Activated B cell treated with CpG ODN at 0.5 μM for 24 hours (primary cell): Measurements from ENCODE around the gene POLR3A. TPM values are rescaled to one million over a fixed set of nuclear protein-coding genes. Genes with fewer than 3 reads are reported as not detected.

Source experiments
- ATAC-seq: fragments of 200-7000 bp; cut with Tn5 transposase; one replicate; pipeline ENCODE4 v1.10.0; 2021; ENCODE audit warnings: low read depth, mild to moderate bottlenecking, moderate library complexity
- CTCF ChIA-PET: fragments of 350-600 bp; sonication (Branson Sonifier 250); formaldehyde crosslinking; loops from one replicate; lab custom pipeline; 2021; ENCODE audit warnings: antibody characterized with exemption; lab: Charles Lee
- POLR2A ChIA-PET: fragments of 350-600 bp; sonication (Branson Sonifier 250); formaldehyde crosslinking; loops from one replicate; lab custom pipeline; 2021; ENCODE audit warnings: antibody characterized with exemption; lab: Charles Lee
- DNase-seq: peaks from one replicate; pipeline ENCODE4 v3.0.0; 2022
- H3K27ac Mint-ChIP-seq: one replicate; pipeline ENCODE4 v1.8.0; 2020; ENCODE audit warnings: mixed read lengths
- H3K27me3 Mint-ChIP-seq: one replicate; pipeline ENCODE4 v1.8.0; 2021; ENCODE audit warnings: mixed read lengths
- H3K36me3 Mint-ChIP-seq: one replicate; pipeline ENCODE4 v1.8.0; 2021; ENCODE audit warnings: low read depth, mixed read lengths
- H3K4me1 Mint-ChIP-seq: one replicate; pipeline ENCODE4 v1.8.0; 2021; ENCODE audit warnings: mixed read lengths
- H3K4me3 Mint-ChIP-seq: one replicate; pipeline ENCODE4 v1.8.0; 2020; ENCODE audit warnings: mild to moderate bottlenecking, mixed read lengths
- H3K9me3 Mint-ChIP-seq: one replicate; pipeline ENCODE4 v1.8.0; 2020; ENCODE audit warnings: mixed read lengths
- intact Hi-C: fragments of 100-400 bp; cut with micrococcal nuclease; formaldehyde crosslinking; loops from one replicate; pipeline ENCODE4 v1.15.1; 2024
- total RNA-seq: library from RNA; stranded (reverse); gene quantifications from 2 replicates; pipeline ENCODE4 v1.2.3, GENCODE V29; 2022
- TF ChIP-seq, protein P1 (sequence below): fragments of 200-600 bp; IDR thresholded peaks from one replicate; pipeline ENCODE4 v1.8.0; 2022; ENCODE audit warnings: antibody characterized with exemption, mild to moderate bottlenecking

POLR3A gene
- total RNA-seq, 1 donor from 2014 or later: 20.3 TPM

DNA sequence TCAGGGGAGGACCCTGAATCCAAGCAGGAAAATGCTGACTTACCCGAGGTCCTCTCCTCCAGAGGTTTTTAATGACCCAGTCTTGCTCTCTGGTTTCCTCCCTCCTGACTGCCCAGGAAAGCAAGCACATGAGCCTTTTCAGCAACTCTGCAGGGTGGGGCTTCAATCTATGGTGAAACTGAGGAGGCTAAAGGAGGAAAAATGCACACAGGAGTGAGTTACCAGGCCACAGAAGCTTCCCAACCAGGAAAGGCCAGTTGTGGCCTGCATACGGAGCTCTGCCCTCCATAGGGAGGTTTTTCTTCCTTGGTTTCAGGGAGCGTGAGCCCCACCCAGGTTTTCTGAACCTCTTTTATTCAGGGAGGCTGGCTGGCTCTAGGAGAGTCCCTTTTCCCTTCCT lies 88.7 kb downstream of the POLR3A start:
- DNase-seq: no peak
- ATAC-seq: no peak
- Mint-ChIP-seq H3K9me3 (no peaks in the 10 kb centered on the region), H3K36me3 (no peaks in the 10 kb centered on the region), H3K27ac (no peak overlapping the region), H3K27me3 (peaks cover 10% of the 10 kb centered on the region), H3K4me3 (no peak overlapping the region), H3K4me1 (no peaks in the 10 kb centered on the region)
- ChIA-PET POLR2A (no interaction called here), CTCF (no interaction called here)
- TF ChIP-seq, protein P1, sequence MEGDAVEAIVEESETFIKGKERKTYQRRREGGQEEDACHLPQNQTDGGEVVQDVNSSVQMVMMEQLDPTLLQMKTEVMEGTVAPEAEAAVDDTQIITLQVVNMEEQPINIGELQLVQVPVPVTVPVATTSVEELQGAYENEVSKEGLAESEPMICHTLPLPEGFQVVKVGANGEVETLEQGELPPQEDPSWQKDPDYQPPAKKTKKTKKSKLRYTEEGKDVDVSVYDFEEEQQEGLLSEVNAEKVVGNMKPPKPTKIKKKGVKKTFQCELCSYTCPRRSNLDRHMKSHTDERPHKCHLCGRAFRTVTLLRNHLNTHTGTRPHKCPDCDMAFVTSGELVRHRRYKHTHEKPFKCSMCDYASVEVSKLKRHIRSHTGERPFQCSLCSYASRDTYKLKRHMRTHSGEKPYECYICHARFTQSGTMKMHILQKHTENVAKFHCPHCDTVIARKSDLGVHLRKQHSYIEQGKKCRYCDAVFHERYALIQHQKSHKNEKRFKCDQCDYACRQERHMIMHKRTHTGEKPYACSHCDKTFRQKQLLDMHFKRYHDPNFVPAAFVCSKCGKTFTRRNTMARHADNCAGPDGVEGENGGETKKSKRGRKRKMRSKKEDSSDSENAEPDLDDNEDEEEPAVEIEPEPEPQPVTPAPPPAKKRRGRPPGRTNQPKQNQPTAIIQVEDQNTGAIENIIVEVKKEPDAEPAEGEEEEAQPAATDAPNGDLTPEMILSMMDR: no peak
- intact Hi-C loops: no loop called here

DNA sequence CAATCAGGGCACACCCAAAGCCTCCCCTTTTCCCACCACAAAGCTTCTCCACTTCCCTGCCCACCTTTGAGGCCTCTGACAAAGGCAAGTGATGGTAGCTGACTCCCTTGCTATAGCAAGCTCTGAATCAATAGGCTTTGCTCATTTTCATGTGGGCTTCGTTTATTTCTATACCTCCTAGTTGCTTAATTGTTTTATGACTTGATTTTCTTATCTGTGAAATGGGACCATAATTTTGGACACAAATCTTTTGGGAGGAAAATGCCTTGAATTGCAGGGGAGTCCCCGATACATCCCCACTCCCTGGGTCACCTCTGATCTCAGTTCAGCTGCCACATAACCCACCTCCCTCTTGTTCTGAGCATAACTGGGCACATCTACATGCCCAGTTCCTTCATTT lies 89.1 kb downstream of the POLR3A start:
- intact Hi-C loops: no loop called here
- no peaks in the 10 kb centered on the region for H3K4me1 Mint-ChIP-seq
- peaks cover 9% of the 10 kb centered on the region for H3K27me3 Mint-ChIP-seq
- ChIA-PET CTCF (no interaction called here), POLR2A (no interaction called here)
- no peak for ATAC-seq
- no peaks in the 10 kb centered on the region for H3K36me3 Mint-ChIP-seq
- no peak for DNase-seq
- no peaks in the 10 kb centered on the region for H3K9me3 Mint-ChIP-seq
- no peak overlapping the region for H3K27ac Mint-ChIP-seq
- H3K4me3 Mint-ChIP-seq: no peak overlapping the region
- TF ChIP-seq, protein P1: no peak

DNA sequence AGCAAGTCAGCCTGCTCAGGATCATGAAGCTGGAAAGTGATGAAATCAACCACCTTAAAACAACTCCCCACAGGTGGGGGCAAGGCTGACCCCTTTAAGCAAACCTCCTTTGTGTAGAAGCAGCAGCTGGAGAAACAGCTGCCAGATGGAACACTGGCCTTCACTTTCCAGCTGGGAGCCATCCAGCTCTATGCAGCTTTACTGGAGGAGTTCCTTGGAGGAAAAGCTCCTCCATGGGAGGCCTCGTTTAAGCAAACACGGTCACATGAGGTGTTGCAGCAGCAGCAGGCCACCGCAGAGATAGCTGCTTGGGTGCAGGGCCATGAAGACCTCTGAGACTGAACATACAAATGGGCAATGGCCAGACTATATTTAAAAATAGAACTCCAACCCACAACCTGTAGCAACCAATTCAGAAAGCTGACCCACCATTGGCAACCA lies 89.7 kb downstream of the POLR3A start:
- ChIA-PET CTCF (no interaction called here), POLR2A (no interaction called here)
- TF ChIP-seq, protein P1: no peak

DNA sequence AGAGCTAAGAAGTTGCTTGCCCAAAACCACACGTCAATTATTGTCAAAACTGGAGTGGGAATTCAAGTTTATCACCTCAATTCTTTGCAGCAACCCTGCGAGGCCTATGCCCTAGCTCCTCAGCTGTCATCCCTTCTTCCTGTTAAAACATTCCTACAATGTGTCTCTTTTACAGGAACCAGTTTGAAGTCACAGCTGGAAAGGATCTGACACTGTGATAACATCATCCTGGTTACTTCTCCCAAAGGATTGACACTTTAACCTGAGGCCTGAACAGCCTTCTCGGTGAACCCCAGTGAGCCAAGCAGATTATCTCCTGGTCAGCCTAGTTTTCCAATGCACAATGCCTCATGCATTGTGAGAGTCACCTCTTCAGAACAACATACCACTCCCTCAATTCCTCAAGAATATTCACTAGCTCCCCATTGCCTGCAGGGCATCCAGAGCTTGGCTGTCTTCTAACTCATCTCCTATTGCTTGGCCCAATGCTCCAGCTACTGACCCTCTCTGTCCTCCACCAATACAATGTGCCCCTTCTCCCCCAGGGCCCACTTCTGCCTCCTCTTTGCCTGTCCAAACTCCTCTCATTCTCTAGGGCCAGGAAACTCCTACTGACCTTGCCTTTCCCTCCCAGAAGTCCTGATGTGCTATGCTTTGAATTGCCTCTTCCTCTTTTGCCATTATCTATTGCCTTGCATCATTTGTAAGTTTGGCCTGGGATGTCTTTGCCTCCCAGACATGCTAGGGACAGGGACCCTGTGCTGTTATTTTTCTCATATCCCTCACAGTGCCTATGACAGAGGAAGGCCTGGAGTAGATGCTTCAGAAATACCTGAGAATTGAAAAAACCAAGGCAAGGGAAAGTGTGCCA lies 92.4 kb downstream of the POLR3A start:
- no peaks in the 10 kb centered on the region for H3K9me3 Mint-ChIP-seq
- CTCF ChIA-PET: no interaction called here
- peaks cover 4% of the 10 kb centered on the region for H3K27me3 Mint-ChIP-seq
- POLR2A ChIA-PET: no interaction called here
- DNase-seq (no peak), ATAC-seq (no peak)
- H3K4me3 Mint-ChIP-seq: no peak overlapping the region
- H3K27ac Mint-ChIP-seq: no peak overlapping the region
- intact Hi-C loops: no loop called here
- TF ChIP-seq, protein P1: no peak
- H3K36me3 Mint-ChIP-seq: no peaks in the 10 kb centered on the region
- no peaks in the 10 kb centered on the region for H3K4me1 Mint-ChIP-seq

More for the DNA sequence above, 89.7 kb downstream of the POLR3A start:
- H3K4me1 Mint-ChIP-seq: no peaks in the 10 kb centered on the region
- intact Hi-C loops: no loop called here
- H3K36me3 Mint-ChIP-seq: no peaks in the 10 kb centered on the region
- no peak overlapping the region for H3K4me3 Mint-ChIP-seq
- no peaks in the 10 kb centered on the region for H3K9me3 Mint-ChIP-seq
- peaks cover 9% of the 10 kb centered on the region for H3K27me3 Mint-ChIP-seq
- no peak overlapping the region for H3K27ac Mint-ChIP-seq
- no peak for DNase-seq
- no peak for ATAC-seq

DNA sequence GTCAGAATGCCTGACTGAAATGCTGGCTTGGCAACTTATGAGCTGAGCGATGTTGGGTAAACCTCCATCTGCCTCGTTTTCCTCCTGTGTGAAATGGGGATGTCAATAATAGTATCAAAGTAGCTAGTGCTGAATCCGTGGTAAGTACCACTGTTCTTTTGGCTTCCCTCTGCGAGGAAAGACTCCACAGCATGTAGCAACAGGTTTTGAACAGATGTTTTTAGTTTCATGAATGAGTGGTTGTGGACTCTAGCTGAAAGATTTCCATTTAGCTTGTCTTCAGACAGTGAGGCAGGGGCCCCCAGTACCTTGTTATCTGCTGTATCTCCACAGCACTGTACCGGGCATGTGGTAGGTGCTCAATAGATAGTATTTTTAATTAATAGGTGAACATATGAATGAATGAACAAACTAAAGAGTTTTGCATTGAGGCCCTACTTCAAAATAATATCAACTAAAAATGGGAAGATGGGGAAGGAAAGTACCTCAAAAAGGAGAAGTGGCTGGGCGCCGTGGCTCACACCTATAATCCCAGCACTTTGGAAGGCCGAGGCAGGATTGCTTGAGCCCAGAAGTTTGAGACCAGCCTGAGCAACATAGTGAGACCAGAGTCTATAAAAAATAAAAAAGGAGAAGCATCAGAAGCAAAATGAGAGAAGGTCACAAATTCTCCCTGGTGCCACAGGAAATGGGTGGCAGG lies 97.1 kb downstream of the POLR3A start:
- peaks cover 31% of the 10 kb centered on the region for H3K27me3 Mint-ChIP-seq
- H3K4me1 Mint-ChIP-seq: peaks cover 3% of the 10 kb centered on the region
- no peaks in the 10 kb centered on the region for H3K36me3 Mint-ChIP-seq
- POLR2A ChIA-PET: no interaction called here
- DNase-seq (no peak), ATAC-seq (no peak)
- intact Hi-C loops: no loop called here
- no peak overlapping the region for H3K27ac Mint-ChIP-seq
- TF ChIP-seq, protein P1: no peak
- no peak overlapping the region for H3K4me3 Mint-ChIP-seq
- H3K9me3 Mint-ChIP-seq: no peaks in the 10 kb centered on the region
- CTCF ChIA-PET: no interaction called here
